ENCODE results near the gene UBASH3B.

DNA sequence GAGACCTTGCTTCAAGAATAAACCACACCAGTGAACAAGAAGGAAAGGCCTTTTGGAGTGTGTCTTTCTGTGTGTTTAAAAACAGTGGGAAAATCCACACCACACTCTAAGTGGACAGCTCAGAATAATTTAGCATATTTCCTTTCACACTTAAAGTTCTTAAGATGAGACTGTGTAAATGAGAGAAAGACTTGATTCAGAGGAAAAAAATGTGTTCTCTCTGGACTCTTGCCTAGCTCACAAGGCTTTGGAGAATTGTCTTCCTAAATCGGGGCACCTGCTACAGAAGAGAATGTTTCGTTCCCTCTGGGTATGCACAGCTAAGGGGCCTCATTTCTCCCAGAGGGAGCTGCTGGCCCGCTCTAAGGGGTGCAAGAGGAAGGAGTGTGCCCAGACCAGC lies 154.3 kb downstream of the UBASH3B start:
- TF ChIP-seq, protein P1, sequence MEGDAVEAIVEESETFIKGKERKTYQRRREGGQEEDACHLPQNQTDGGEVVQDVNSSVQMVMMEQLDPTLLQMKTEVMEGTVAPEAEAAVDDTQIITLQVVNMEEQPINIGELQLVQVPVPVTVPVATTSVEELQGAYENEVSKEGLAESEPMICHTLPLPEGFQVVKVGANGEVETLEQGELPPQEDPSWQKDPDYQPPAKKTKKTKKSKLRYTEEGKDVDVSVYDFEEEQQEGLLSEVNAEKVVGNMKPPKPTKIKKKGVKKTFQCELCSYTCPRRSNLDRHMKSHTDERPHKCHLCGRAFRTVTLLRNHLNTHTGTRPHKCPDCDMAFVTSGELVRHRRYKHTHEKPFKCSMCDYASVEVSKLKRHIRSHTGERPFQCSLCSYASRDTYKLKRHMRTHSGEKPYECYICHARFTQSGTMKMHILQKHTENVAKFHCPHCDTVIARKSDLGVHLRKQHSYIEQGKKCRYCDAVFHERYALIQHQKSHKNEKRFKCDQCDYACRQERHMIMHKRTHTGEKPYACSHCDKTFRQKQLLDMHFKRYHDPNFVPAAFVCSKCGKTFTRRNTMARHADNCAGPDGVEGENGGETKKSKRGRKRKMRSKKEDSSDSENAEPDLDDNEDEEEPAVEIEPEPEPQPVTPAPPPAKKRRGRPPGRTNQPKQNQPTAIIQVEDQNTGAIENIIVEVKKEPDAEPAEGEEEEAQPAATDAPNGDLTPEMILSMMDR (IDR thresholded peaks at IDR 0.05): no peak
- TF ChIP-seq POLR2A (IDR thresholded peaks at IDR 0.05): no peak
